ENCODE data around the gene R3HCC1L.

The R3HCC1L gene

GRCh38 chr10:98125940-98126631 lies 8.4 kb upstream of the R3HCC1L start (continued):
- TF ChIP-seq, protein P1, sequence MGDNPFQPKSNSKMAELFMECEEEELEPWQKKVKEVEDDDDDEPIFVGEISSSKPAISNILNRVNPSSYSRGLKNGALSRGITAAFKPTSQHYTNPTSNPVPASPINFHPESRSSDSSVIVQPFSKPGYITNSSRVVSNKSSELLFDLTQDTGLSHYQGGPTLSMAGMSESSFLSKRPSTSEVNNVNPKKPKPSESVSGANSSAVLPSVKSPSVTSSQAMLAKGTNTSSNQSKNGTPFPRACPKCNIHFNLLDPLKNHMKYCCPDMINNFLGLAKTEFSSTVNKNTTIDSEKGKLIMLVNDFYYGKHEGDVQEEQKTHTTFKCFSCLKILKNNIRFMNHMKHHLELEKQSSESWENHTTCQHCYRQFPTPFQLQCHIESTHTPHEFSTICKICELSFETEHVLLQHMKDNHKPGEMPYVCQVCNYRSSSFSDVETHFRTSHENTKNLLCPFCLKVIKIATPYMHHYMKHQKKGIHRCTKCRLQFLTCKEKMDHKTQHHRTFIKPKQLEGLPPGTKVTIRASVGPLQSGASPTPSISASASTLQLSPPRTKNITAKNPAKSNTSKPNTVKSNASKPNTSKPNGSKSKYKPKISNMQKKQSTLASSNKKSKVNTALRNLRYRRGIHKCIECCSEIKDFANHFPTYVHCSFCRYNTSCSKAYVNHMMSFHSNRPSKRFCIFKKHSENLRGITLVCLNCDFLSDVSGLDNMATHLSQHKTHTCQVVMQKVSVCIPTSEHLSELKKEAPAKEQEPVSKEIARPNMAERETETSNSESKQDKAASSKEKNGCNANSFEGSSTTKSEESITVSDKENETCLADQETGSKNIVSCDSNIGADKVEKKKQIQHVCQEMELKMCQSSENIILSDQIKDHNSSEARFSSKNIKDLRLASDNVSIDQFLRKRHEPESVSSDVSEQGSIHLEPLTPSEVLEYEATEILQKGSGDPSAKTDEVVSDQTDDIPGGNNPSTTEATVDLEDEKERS (tag by site-specific recombination; IDR thresholded peaks at IDR 0.05), result no peak
- TF ChIP-seq, protein P2, sequence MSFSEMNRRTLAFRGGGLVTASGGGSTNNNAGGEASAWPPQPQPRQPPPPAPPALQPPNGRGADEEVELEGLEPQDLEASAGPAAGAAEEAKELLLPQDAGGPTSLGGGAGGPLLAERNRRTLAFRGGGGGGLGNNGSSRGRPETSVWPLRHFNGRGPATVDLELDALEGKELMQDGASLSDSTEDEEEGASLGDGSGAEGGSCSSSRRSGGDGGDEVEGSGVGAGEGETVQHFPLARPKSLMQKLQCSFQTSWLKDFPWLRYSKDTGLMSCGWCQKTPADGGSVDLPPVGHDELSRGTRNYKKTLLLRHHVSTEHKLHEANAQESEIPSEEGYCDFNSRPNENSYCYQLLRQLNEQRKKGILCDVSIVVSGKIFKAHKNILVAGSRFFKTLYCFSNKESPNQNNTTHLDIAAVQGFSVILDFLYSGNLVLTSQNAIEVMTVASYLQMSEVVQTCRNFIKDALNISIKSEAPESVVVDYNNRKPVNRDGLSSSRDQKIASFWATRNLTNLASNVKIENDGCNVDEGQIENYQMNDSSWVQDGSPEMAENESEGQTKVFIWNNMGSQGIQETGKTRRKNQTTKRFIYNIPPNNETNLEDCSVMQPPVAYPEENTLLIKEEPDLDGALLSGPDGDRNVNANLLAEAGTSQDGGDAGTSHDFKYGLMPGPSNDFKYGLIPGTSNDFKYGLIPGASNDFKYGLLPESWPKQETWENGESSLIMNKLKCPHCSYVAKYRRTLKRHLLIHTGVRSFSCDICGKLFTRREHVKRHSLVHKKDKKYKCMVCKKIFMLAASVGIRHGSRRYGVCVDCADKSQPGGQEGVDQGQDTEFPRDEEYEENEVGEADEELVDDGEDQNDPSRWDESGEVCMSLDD (tag by site-specific recombination; IDR thresholded peaks at IDR 0.05), result 0 out of 2 replicates have a peak, but pooled peaks have one; percentile 44
- TF ChIP-seq, protein P3, sequence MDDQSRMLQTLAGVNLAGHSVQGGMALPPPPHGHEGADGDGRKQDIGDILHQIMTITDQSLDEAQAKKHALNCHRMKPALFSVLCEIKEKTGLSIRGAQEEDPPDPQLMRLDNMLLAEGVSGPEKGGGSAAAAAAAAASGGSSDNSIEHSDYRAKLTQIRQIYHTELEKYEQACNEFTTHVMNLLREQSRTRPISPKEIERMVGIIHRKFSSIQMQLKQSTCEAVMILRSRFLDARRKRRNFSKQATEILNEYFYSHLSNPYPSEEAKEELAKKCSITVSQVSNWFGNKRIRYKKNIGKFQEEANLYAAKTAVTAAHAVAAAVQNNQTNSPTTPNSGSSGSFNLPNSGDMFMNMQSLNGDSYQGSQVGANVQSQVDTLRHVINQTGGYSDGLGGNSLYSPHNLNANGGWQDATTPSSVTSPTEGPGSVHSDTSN (CRISPR knock-in tag; IDR thresholded peaks at IDR 0.05), result no peak
- no peak for TF ChIP-seq ZNF558 (tag by site-specific recombination; IDR thresholded peaks at IDR 0.05)
- no peak for TF ChIP-seq KLF9 (tag by site-specific recombination; IDR thresholded peaks at IDR 0.05; ENCODE audit: low read depth)
- TF ChIP-seq ZNF146 (tag by site-specific recombination; IDR thresholded peaks at IDR 0.05), result no peak
- TF ChIP-seq ZNF362 (tag by site-specific recombination; IDR thresholded peaks at IDR 0.05), result no peak
- no peak for TF ChIP-seq ZNF341 (tag by site-specific recombination; IDR thresholded peaks at IDR 0.05; ENCODE audit: low read depth)
- no peak for TF ChIP-seq ZNF785 (tag by site-specific recombination; IDR thresholded peaks at IDR 0.05)
- no peak for TF ChIP-seq ZNF221 (tag by site-specific recombination; IDR thresholded peaks at IDR 0.05; ENCODE audit: borderline replicate concordance)
- TF ChIP-seq ZNF404 (tag by site-specific recombination; IDR thresholded peaks at IDR 0.05), result no peak
- TF ChIP-seq PRDM10 (tag by site-specific recombination; IDR thresholded peaks at IDR 0.05), result no peak
- no peak for TF ChIP-seq KLF8 (tag by site-specific recombination; IDR thresholded peaks at IDR 0.05)
- no peak for TF ChIP-seq ZNF266 (tag by site-specific recombination; IDR thresholded peaks at IDR 0.05; ENCODE audit: low read depth)
- TF ChIP-seq, protein P4, sequence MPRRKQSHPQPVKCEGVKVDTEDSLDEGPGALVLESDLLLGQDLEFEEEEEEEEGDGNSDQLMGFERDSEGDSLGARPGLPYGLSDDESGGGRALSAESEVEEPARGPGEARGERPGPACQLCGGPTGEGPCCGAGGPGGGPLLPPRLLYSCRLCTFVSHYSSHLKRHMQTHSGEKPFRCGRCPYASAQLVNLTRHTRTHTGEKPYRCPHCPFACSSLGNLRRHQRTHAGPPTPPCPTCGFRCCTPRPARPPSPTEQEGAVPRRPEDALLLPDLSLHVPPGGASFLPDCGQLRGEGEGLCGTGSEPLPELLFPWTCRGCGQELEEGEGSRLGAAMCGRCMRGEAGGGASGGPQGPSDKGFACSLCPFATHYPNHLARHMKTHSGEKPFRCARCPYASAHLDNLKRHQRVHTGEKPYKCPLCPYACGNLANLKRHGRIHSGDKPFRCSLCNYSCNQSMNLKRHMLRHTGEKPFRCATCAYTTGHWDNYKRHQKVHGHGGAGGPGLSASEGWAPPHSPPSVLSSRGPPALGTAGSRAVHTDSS (tag by site-specific recombination; IDR thresholded peaks at IDR 0.05), result no peak
- TF ChIP-seq ZNF843 (tag by site-specific recombination; IDR thresholded peaks at IDR 0.05), result no peak
- no peak for TF ChIP-seq ZSCAN23 (tag by site-specific recombination; IDR thresholded peaks at IDR 0.05)
- TF ChIP-seq ZNF600 (tag by site-specific recombination; IDR thresholded peaks at IDR 0.05), result 0 out of 2 replicates have a peak, but pooled peaks have one; percentile 33
- TF ChIP-seq ZNF248 (tag by site-specific recombination; IDR thresholded peaks at IDR 0.05), result no peak
- TF ChIP-seq ZFHX2 (tag by site-specific recombination; conservative IDR thresholded peaks at IDR 0.05), result peak; percentile 81
- TF ChIP-seq ZNF629 (tag by site-specific recombination; IDR thresholded peaks at IDR 0.05), result peak; percentile 41; the same call in 1 of the 2 replicates
- no peak for TF ChIP-seq ZNF76 (tag by site-specific recombination; IDR thresholded peaks at IDR 0.05; ENCODE audit: borderline replicate concordance, low read depth)
- TF ChIP-seq, protein P5, sequence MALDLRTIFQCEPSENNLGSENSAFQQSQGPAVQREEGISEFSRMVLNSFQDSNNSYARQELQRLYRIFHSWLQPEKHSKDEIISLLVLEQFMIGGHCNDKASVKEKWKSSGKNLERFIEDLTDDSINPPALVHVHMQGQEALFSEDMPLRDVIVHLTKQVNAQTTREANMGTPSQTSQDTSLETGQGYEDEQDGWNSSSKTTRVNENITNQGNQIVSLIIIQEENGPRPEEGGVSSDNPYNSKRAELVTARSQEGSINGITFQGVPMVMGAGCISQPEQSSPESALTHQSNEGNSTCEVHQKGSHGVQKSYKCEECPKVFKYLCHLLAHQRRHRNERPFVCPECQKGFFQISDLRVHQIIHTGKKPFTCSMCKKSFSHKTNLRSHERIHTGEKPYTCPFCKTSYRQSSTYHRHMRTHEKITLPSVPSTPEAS (tag by site-specific recombination; IDR thresholded peaks at IDR 0.05), result no peak
- no peak for TF ChIP-seq ZNF514 (tag by site-specific recombination; IDR thresholded peaks at IDR 0.05)

All from HEK293 (cell line).